AG09309 (cell line): ENCODE data around the gene TPST2.
A peak's percentile ranks its signal among the peaks of the same experiment; 100 is the strongest.

Experiments
- DNase-seq: peaks from one replicate; pipeline ENCODE4 v3.0.0-alpha.2; 2010; ENCODE audit warnings: low read depth
- H3K4me3 ChIP-seq: 2 replicates; pipeline ENCODE4 v1.5.1; 2011; ENCODE audit warnings: mild to moderate bottlenecking, low read depth, low read length, moderate library complexity; ENCODE audit not compliant: control insufficient read depth
- CTCF ChIP-seq: IDR thresholded peaks from 2 replicates; pipeline ENCODE4 v1.5.1; 2011; ENCODE audit warnings: mild to moderate bottlenecking, low read depth, low read length, inconsistent platforms; ENCODE audit not compliant: insufficient read depth, control insufficient read depth; ENCODE audit errors: missing control alignments

TPST2 gene

GRCh38 chr22:26592421-26592891 is 2.5 kb upstream of the TPST2 start:
- no peak for TF ChIP-seq CTCF
- DNase-seq = no peak
- no peak overlapping the region for H3K4me3 ChIP-seq

GRCh38 chr22:26589367-26589844 is 526 bp downstream of the TPST2 start:
- H3K4me3 ChIP-seq = peak overlapping the region; percentile 87
- TF ChIP-seq CTCF = no peak
- DNase-seq = no peak

GRCh38 chr22:26588729-26589366 is 1.1 kb downstream of the TPST2 start:
- DNase-seq = no peak
- no peak for TF ChIP-seq CTCF
- peak overlapping the region; percentile 87 for H3K4me3 ChIP-seq

GRCh38 chr22:26587991-26588613 is 1.8 kb downstream of the TPST2 start:
- no peak for TF ChIP-seq CTCF
- DNase-seq = no peak
- H3K4me3 ChIP-seq = no peak overlapping the region

GRCh38 chr22:26586556-26587325 is 3.2 kb downstream of the TPST2 start:
- no peak for DNase-seq
- no peak overlapping the region for H3K4me3 ChIP-seq
- TF ChIP-seq CTCF = no peak

- peak; percentile 44 for DNase-seq
- peak; percentile 7 for TF ChIP-seq CTCF
- no peak overlapping the region for H3K4me3 ChIP-seq
Observed at GRCh38 chr22:26585104-26585790, 4.7 kb downstream of the TPST2 start.
